ENCODE data around the gene CCDC192.

The CCDC192 gene

GRCh38 chr5:127872494-127872893 lies 169.3 kb downstream of the CCDC192 start:
- in situ Hi-C loops (cut with HindIII; ENCODE audit: low sequenced_read_pairs), result no loop called here

GRCh38 chr5:127875235-127876021 lies 172.2 kb downstream of the CCDC192 start:
- in situ Hi-C loops (cut with HindIII; ENCODE audit: low sequenced_read_pairs), result no loop called here

- in situ Hi-C loops (cut with HindIII; ENCODE audit: low sequenced_read_pairs), result no loop called here
Measured at GRCh38 chr5:127876384-127876783, 173.2 kb downstream of the CCDC192 start.

- in situ Hi-C loops (cut with HindIII; ENCODE audit: low sequenced_read_pairs), result no loop called here
Measured at GRCh38 chr5:127878174-127878750, 175.1 kb downstream of the CCDC192 start.

GRCh38 chr5:127884416-127884815 lies 181.2 kb downstream of the CCDC192 start:
- in situ Hi-C loops (cut with HindIII; ENCODE audit: low sequenced_read_pairs), result no loop called here

- in situ Hi-C loops (cut with HindIII; ENCODE audit: low sequenced_read_pairs), result no loop called here
Measured at GRCh38 chr5:127885176-127885575, 182.0 kb downstream of the CCDC192 start.

- in situ Hi-C loops (cut with HindIII; ENCODE audit: low sequenced_read_pairs), result no loop called here
Measured at GRCh38 chr5:127886081-127886480, 182.9 kb downstream of the CCDC192 start.

GRCh38 chr5:127887282-127887681 lies 184.1 kb downstream of the CCDC192 start:
- in situ Hi-C loops (cut with HindIII; ENCODE audit: low sequenced_read_pairs), result no loop called here

GRCh38 chr5:127891942-127892341 lies 188.8 kb downstream of the CCDC192 start:
- in situ Hi-C loops (cut with HindIII; ENCODE audit: low sequenced_read_pairs), result no loop called here

- in situ Hi-C loops (cut with HindIII; ENCODE audit: low sequenced_read_pairs), result no loop called here
Measured at GRCh38 chr5:127892467-127893207, 189.4 kb downstream of the CCDC192 start.

GRCh38 chr5:127893232-127893631 lies 190.0 kb downstream of the CCDC192 start:
- in situ Hi-C loops (cut with HindIII; ENCODE audit: low sequenced_read_pairs), result no loop called here

- in situ Hi-C loops (cut with HindIII; ENCODE audit: low sequenced_read_pairs), result no loop called here
Measured at GRCh38 chr5:127894461-127894860, 191.3 kb downstream of the CCDC192 start.

- in situ Hi-C loops (cut with HindIII; ENCODE audit: low sequenced_read_pairs), result no loop called here
Measured at GRCh38 chr5:127898551-127899213, 195.5 kb downstream of the CCDC192 start.

- in situ Hi-C loops (cut with HindIII; ENCODE audit: low sequenced_read_pairs), result no loop called here
Measured at GRCh38 chr5:127899214-127899610, 196.0 kb downstream of the CCDC192 start.

- in situ Hi-C loops (cut with HindIII; ENCODE audit: low sequenced_read_pairs), result no loop called here
Measured at GRCh38 chr5:127906562-127907204, 203.5 kb downstream of the CCDC192 start.

GRCh38 chr5:127907907-127908306 lies 204.7 kb downstream of the CCDC192 start:
- in situ Hi-C loops (cut with HindIII; ENCODE audit: low sequenced_read_pairs), result no loop called here

- in situ Hi-C loops (cut with HindIII; ENCODE audit: low sequenced_read_pairs), result no loop called here
Measured at GRCh38 chr5:127909066-127909465, 205.9 kb downstream of the CCDC192 start.

GRCh38 chr5:127909821-127910220 lies 206.6 kb downstream of the CCDC192 start:
- in situ Hi-C loops (cut with HindIII; ENCODE audit: low sequenced_read_pairs), result no loop called here

GRCh38 chr5:127910307-127910956 lies 207.2 kb downstream of the CCDC192 start:
- in situ Hi-C loops (cut with HindIII; ENCODE audit: low sequenced_read_pairs), result no loop called here

- in situ Hi-C loops (cut with HindIII; ENCODE audit: low sequenced_read_pairs), result no loop called here
Measured at GRCh38 chr5:127911619-127912018, 208.4 kb downstream of the CCDC192 start.
